Ishikawa (cell line): ENCODE measurements around the gene RNF113B.

Source experiments
- CEBPB ChIP-seq: IDR thresholded peaks from 2 replicates; pipeline ENCODE4 v1.6.1; 2012
- CREB1 ChIP-seq: IDR thresholded peaks from 2 replicates; pipeline ENCODE4 v1.6.1; 2012; ENCODE audit warnings: low read depth
- EGR1 ChIP-seq: IDR thresholded peaks from 2 replicates; pipeline ENCODE4 v1.6.1; 2012
- EP300 ChIP-seq: IDR thresholded peaks from 2 replicates; pipeline ENCODE4 v1.6.1; 2012; ENCODE audit warnings: borderline replicate concordance
- FOXM1 ChIP-seq: IDR thresholded peaks from 2 replicates; pipeline ENCODE4 v1.6.1; 2012; ENCODE audit warnings: low read depth, borderline replicate concordance
- MAX ChIP-seq: IDR thresholded peaks from 2 replicates; pipeline ENCODE4 v1.6.1; 2012
- NFIC ChIP-seq: IDR thresholded peaks from 2 replicates; pipeline ENCODE4 v1.6.1; 2012
- RAD21 ChIP-seq: IDR thresholded peaks from 2 replicates; pipeline ENCODE4 v1.6.1; 2012; ENCODE audit warnings: low read depth
- REST ChIP-seq: IDR thresholded peaks from 2 replicates; pipeline ENCODE4 v1.6.1; 2012; ENCODE audit warnings: low read depth, mild to moderate bottlenecking
- TAF1 ChIP-seq: IDR thresholded peaks from 2 replicates; pipeline ENCODE4 v1.6.1; 2012; ENCODE audit warnings: low read depth, mild to moderate bottlenecking
- TCF12 ChIP-seq: IDR thresholded peaks from 2 replicates; pipeline ENCODE4 v1.6.1; 2012; ENCODE audit warnings: low read depth
- TEAD4 ChIP-seq: IDR thresholded peaks from 2 replicates; pipeline ENCODE4 v1.6.1; 2012
- USF1 ChIP-seq: IDR thresholded peaks from 2 replicates; pipeline ENCODE4 v1.6.1; 2012
- YY1 ChIP-seq: IDR thresholded peaks from 2 replicates; pipeline ENCODE4 v1.6.1; 2012; ENCODE audit warnings: low read depth
- ZBTB7A ChIP-seq: IDR thresholded peaks from 2 replicates; pipeline ENCODE4 v1.6.1; 2012; ENCODE audit warnings: low read depth

RNF113B gene

GRCh38 chr13:98200211-98200878 is 23.3 kb upstream of the RNF113B start:
- TF ChIP-seq RAD21 (no peak), YY1 (no peak), TEAD4 (no peak), CEBPB (no peak), ZBTB7A (no peak), CREB1 (no peak)

- TF ChIP-seq ZBTB7A (no peak), REST (no peak), MAX (no peak), TEAD4 (no peak), EGR1 (no peak), CEBPB (no peak), USF1 (no peak), FOXM1 (no peak)
Observed at GRCh38 chr13:98199480-98199879, 22.4 kb upstream of the RNF113B start.

GRCh38 chr13:98198683-98199082 is 21.6 kb upstream of the RNF113B start:
- TF ChIP-seq CEBPB (no peak), ZBTB7A (no peak), CREB1 (no peak), FOXM1 (no peak), TCF12 (no peak), EGR1 (no peak), TEAD4 (no peak), TAF1 (no peak), NFIC (no peak), MAX (no peak), USF1 (no peak), RAD21 (no peak), EP300 (no peak), YY1 (no peak), REST (no peak)

- TF ChIP-seq CREB1 (no peak), TAF1 (no peak)
Observed at GRCh38 chr13:98195054-98195791, 18.2 kb upstream of the RNF113B start.

GRCh38 chr13:98192008-98192407 is 14.9 kb upstream of the RNF113B start:
- TF ChIP-seq NFIC (no peak), ZBTB7A (no peak), CEBPB (no peak), CREB1 (no peak), MAX (no peak), TCF12 (no peak), EP300 (no peak), USF1 (no peak), RAD21 (no peak), EGR1 (no peak), REST (no peak), TEAD4 (no peak)
